OCI-LY3 (cell line): ENCODE results near the gene CUBN.

Experiments used
- CTCF ChIP-seq: fragments of 200-600, 300-600 bp; sonication (generic); IDR thresholded peaks from 2 replicates; pipeline ENCODE4 v1.5.1; 2014; ENCODE audit warnings: antibody characterized with exemption, low read length, low read depth
- EZH2phosphoT487 ChIP-seq: fragments of 200-600 bp; shearing (Covaris generic); IDR thresholded peaks from 2 replicates; pipeline ENCODE4 v1.6.1; 2018; ENCODE audit warnings: antibody characterized with exemption, mixed run types, low read depth

- TF ChIP-seq CTCF (no peak), EZH2phosphoT487 (no peak)
Measured at GRCh38 chr10:16794005-16794404, 335.6 kb downstream of the CUBN start.
